GM21360 (cell line): Measurements from ENCODE around the gene MFSD6.

Source experiments
- ATAC-seq: cut with Tn5 transposase; IDR thresholded peaks from one replicate; pipeline ENCODE4 v1.9.1; 2021; ENCODE audit warnings: mild to moderate bottlenecking, moderate library complexity; ENCODE audit not compliant: unreplicated experiment

MFSD6 gene

DNA sequence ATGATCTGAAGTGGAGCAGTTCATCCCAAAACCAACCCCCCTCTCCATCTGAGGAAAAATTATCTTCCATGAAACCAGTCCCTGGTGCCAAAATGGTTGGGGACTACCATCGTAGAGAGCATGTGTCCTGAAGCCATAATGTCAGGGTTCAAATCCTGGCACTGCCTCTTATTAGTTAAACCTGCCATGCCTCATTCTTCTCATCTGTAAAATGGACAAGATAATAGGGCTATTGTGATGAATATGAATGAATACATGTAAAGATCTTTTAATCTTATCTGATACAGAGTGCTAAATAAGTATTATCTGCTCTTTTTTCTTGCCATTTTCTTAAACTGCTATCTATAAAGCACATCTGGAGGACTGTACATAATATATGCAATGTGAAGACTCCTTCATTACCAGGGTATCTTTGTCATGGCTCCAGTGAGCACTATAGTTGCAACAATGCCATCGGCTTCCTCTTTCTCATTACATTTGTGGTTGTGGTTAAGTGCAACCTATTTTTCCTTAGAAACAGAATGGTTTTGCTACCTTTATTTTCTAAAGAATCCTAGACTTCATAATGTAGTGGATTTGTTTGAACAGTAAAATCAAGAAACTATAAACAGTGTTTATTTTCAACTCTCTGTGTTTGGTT is 27.0 kb downstream of the MFSD6 start:
- ATAC-seq: no peak

- ATAC-seq: no peak
These were observed 28.4 kb downstream of the MFSD6 start for GRCh38 chr2:190436557-190436956.

DNA sequence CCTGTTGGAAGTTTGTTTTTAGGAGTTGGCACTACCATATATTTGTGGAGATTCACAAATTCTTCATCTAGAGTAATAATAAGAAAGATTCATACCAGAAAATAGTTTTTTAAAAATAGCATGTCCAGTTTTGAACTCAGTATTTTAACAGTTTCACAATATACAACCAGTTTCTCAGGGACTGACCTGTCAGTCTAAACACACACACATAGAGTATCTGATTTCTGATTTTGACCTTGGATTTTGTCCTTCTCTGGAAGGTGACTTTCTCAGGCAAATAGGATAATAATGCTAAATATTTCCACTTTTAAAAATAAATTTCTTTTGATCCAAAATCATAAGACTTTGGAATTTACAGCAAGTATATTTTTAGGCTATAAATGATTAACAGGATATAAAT is 32.0 kb downstream of the MFSD6 start:
- no peak for ATAC-seq

- ATAC-seq: no peak
These were observed 33.4 kb downstream of the MFSD6 start for GRCh38 chr2:190441564-190441963.

GRCh38 chr2:190443055-190443454 is 34.9 kb downstream of the MFSD6 start:
- ATAC-seq: no peak

DNA sequence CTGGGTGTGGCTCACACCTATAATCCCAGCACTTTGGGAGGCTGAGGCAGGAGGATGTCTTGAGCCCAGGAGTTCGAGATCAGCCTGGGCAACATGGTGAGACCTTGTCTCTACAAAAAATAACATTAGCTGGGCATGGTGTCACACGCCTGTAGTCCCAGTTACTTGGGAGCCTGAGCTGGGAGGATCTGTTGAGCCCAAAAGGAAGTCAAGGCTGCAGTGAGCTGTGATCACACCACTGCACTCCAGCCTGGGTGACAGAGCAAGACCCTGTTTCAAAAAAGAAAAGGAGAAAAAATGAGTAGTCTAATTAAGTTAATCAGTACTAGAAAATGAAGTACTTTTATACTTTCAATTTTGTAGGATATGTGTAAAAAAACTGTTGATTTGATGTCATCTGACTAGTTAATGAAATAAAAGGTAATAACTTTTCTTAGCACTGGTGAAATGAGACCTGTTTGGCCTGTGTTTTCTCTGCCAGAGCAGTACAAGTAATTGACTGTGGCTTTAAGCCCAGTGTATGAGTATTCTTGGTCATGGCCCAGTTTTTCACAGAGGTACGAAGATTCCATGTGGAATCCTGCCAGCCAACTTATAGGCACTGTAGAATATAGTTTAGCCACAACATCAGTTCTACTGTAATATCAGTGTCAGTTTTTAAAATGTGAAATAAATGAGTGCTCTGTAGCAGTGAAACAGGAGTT is 35.8 kb downstream of the MFSD6 start:
- no peak for ATAC-seq

GRCh38 chr2:190444976-190445375 is 36.8 kb downstream of the MFSD6 start:
- ATAC-seq: no peak

GRCh38 chr2:190446193-190446592 is 38.0 kb downstream of the MFSD6 start:
- no peak for ATAC-seq

GRCh38 chr2:190446750-190447516 is 38.8 kb downstream of the MFSD6 start:
- no peak for ATAC-seq

DNA sequence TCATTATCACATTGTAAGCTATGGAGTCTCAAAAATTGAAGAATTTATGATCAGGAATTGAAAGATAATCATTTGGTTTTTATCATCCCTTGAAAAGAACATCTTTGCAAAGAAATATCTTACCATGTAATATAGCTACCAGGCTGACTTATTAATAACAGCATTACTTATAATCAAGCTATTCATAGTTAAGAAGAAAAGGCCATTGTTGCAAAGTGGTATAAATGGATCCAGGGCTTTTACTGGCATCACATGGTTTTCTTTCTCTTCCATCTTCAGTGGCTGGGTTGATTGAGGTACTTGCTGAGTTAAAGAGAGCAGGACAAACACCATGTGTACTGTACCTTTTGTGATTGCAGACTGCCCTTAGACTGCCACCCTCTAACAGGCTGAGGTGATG is 39.6 kb downstream of the MFSD6 start:
- no peak for ATAC-seq

DNA sequence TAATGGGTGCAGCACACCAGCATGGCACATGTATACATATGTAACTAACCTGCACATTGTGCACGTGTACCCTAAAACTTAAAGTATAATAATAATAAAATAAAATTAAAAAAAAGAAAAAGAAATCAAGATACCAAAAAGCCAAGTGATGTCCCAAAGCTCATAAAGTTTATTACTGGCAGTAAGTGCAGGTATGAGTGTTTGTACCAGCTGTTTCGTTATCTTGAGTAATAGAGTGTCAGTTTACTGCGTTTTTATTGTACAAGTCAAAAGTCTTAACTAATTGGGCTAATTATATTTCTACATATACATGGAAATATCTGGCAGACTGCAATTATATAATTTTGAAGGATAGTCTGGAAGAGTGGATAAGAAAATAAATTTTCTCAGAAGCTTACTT is 41.8 kb downstream of the MFSD6 start:
- ATAC-seq: no peak

- ATAC-seq: no peak
These were observed 42.2 kb downstream of the MFSD6 start for GRCh38 chr2:190450363-190450762.

- ATAC-seq: no peak
These were observed 43.5 kb downstream of the MFSD6 start for GRCh38 chr2:190451561-190452176.

- ATAC-seq: no peak
These were observed 44.3 kb downstream of the MFSD6 start for GRCh38 chr2:190452433-190452832.

- no peak for ATAC-seq
These were observed 46.6 kb downstream of the MFSD6 start for GRCh38 chr2:190454795-190455194.

DNA sequence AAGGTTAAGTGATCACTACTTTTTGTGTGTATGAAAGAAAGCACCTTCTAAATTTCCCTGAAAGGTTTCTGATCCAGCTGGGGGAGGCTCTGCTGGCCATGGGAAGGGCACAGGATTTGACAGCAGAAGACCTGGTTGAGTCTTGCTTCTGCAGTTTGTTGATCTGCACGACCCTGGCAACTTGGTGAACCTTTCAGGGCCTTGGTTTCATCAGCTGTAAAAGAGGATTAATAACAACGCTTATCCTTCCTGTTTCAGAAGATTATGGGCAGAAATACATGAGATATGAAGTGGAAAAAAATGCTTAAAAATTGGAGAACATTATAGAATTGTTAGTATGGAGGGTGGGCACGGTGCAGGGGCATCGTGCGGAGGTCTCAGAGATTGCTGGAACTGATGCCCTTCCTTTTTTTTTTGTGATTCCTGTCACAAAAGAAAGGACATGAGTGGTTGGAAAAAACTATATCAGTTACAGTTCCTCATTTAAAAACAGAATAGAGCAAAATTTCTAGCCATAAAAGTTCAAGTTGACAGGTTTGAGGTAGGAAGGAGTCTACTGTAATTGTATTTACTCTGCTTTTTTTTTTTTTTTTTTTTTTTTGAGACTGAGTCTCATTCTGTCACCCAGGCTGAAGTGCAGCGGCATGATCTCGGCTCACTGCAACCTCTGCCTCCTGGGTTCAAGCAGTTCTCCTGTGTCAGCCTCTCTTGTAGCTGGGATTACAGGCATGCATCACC is 47.4 kb downstream of the MFSD6 start:
- no peak for ATAC-seq

DNA sequence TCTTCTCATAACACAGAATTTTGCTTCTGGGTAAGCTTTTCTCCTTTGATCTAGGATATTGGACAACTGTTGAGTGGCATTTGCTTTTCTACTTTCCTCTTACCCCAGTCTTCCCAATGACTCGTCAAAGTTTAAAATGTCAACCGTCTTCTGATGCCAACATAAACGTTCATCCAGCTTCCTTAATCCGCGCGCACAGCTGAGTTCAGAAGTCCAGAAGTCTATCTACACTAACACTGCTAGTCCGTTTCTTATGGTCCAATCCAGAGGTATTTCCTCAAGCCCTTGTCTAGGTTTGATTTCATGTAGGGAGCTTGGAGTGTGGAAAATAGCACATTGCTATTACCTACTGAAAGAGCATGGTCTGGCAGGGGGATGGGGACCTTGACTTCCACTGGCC is 48.7 kb downstream of the MFSD6 start:
- ATAC-seq: no peak

DNA sequence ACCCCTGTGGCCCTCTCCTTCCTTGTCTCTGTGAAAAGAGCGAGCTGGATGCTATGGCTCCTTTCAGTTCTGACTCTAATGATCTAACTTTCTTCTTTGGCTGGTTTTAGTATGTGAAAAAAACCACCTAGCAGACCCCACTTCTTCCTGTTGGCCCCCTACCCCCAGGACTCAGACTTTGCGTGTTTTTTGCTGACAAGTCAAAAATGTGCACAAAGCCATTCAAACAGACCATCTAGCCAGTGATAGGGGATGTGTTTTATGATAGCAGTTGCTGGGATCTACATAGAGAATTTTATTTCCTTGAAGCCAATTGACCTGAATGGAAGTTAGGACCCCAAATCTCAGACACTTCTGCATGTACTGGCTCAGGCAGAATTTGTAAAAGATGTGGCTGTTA is 49.1 kb downstream of the MFSD6 start:
- no peak for ATAC-seq

- no peak for ATAC-seq
These were observed 50.4 kb downstream of the MFSD6 start for GRCh38 chr2:190458352-190459107.

- ATAC-seq: no peak
These were observed 51.7 kb downstream of the MFSD6 start for GRCh38 chr2:190459881-190460280.
